DOHH2 (cell line): ENCODE measurements around the gene PTPRK.

Source experiments
- H3F3A ChIP-seq: fragments of 200-600 bp; sonication (generic), shearing (Covaris generic); 2 replicates; pipeline ENCODE4 v1.6.0; 2016; ENCODE audit warnings: antibody characterized with exemption, mild to moderate bottlenecking; ENCODE audit not compliant: control insufficient read depth, insufficient read depth
- H3K27ac ChIP-seq: fragments of 200-600 bp; sonication (generic); 2 replicates; pipeline ENCODE4 v1.5.1; 2014; ENCODE audit warnings: low read depth, mild to moderate bottlenecking, low read length, moderate library complexity
- H3K27me3 ChIP-seq: fragments of 200-600 bp; sonication (generic); 2 replicates; pipeline ENCODE4 v1.6.1; 2014; ENCODE audit warnings: mild to moderate bottlenecking, low read length, mixed read lengths; ENCODE audit not compliant: control insufficient read depth
- H3K36me3 ChIP-seq: fragments of 200-600 bp; sonication (generic); 2 replicates; pipeline ENCODE4 v1.6.1; 2014; ENCODE audit warnings: mild to moderate bottlenecking, low read length, moderate library complexity, mixed read lengths; ENCODE audit not compliant: control insufficient read depth
- H3K4me1 ChIP-seq: fragments of 200-600 bp; sonication (generic); 2 replicates; pipeline ENCODE4 v1.6.1; 2014; ENCODE audit warnings: mild to moderate bottlenecking, low read length, mixed read lengths; ENCODE audit not compliant: control insufficient read depth
- H3K4me2 ChIP-seq: fragments of 200-600 bp; sonication (generic); 2 replicates; pipeline ENCODE4 v1.6.0; 2014; ENCODE audit warnings: mild to moderate bottlenecking, low read length, moderate library complexity
- H3K4me3 ChIP-seq: fragments of 200-600 bp; sonication (generic); 2 replicates; pipeline ENCODE4 v1.5.1; 2014; ENCODE audit warnings: mild to moderate bottlenecking, low read length, mixed read lengths
- H3K79me2 ChIP-seq: fragments of 200-600 bp; sonication (generic); 2 replicates; pipeline ENCODE4 v1.6.1; 2014; ENCODE audit warnings: mild to moderate bottlenecking, low read length, mixed read lengths; ENCODE audit not compliant: control insufficient read depth
- H3K9me2 ChIP-seq: fragments of 200-600 bp; sonication (generic); replicated peaks from 2 replicates; pipeline ENCODE4 v1.6.1; 2014; ENCODE audit warnings: mild to moderate bottlenecking, low read length, mixed read lengths; ENCODE audit not compliant: control insufficient read depth
- H3K9me3 ChIP-seq: fragments of 200-600 bp; sonication (generic); 2 replicates; pipeline ENCODE4 v1.6.1; 2014; ENCODE audit warnings: antibody characterized with exemption, low read length, mixed read lengths; ENCODE audit not compliant: control insufficient read depth, insufficient read depth
- H4K20me1 ChIP-seq: fragments of 200-600 bp; sonication (generic); 2 replicates; pipeline ENCODE4 v1.6.0; 2014; ENCODE audit warnings: low read depth, mild to moderate bottlenecking, antibody characterized with exemption, low read length, moderate library complexity; ENCODE audit not compliant: control insufficient read depth, insufficient read depth
- EZH2phosphoT487 ChIP-seq: fragments of 200-600 bp; sonication (generic); IDR thresholded peaks from 2 replicates; pipeline ENCODE4 v1.6.1; 2017; ENCODE audit warnings: borderline replicate concordance, mild to moderate bottlenecking, antibody characterized with exemption, low read length, moderate library complexity, mixed read lengths
- TF ChIP-seq, protein P1 (sequence below): fragments of 200-600 bp; sonication (generic); IDR thresholded peaks from one replicate; pipeline ENCODE4 v1.5.1; 2014; ENCODE audit warnings: antibody characterized with exemption, mild to moderate bottlenecking, low read depth, low read length; ENCODE audit not compliant: poor library complexity, severe bottlenecking

The PTPRK gene

GRCh38 chr6:128499079-128499731 lies 21.2 kb downstream of the PTPRK start:
- no peaks in the 10 kb centered on the region for H3K9me3 ChIP-seq
- H3K4me3 ChIP-seq: no peak overlapping the region
- H3K9me2 ChIP-seq: no peaks in the 10 kb centered on the region
- H3K4me1 ChIP-seq: no peaks in the 10 kb centered on the region
- no peaks in the 10 kb centered on the region for H4K20me1 ChIP-seq
- no peaks in the 10 kb centered on the region for H3K79me2 ChIP-seq
- TF ChIP-seq EZH2phosphoT487: no peak
- H3K27ac ChIP-seq: no peak overlapping the region
- H3K4me2 ChIP-seq: no peak overlapping the region
- no peaks in the 10 kb centered on the region for H3K27me3 ChIP-seq
- H3K36me3 ChIP-seq: no peaks in the 10 kb centered on the region
- H3F3A ChIP-seq: no peaks in the 10 kb centered on the region

- Histone ChIP-seq H3K9me3 (no peaks in the 10 kb centered on the region), H3K9me2 (no peaks in the 10 kb centered on the region), H3K79me2 (no peaks in the 10 kb centered on the region), H3K4me2 (no peak overlapping the region), H3K36me3 (no peaks in the 10 kb centered on the region), H3K4me3 (no peak overlapping the region), H3K27me3 (no peaks in the 10 kb centered on the region), H4K20me1 (no peaks in the 10 kb centered on the region), H3F3A (no peaks in the 10 kb centered on the region), H3K27ac (no peak overlapping the region), H3K4me1 (no peaks in the 10 kb centered on the region)
- no peak for TF ChIP-seq EZH2phosphoT487
Observed at GRCh38 chr6:128498234-128498633, 22.2 kb downstream of the PTPRK start.

GRCh38 chr6:128495536-128496333 lies 24.7 kb downstream of the PTPRK start:
- Histone ChIP-seq H3K27ac (no peak overlapping the region), H3K9me3 (no peaks in the 10 kb centered on the region), H3K36me3 (no peaks in the 10 kb centered on the region), H3F3A (no peaks in the 10 kb centered on the region), H4K20me1 (no peaks in the 10 kb centered on the region), H3K9me2 (no peaks in the 10 kb centered on the region), H3K4me3 (no peak overlapping the region), H3K4me2 (no peak overlapping the region), H3K4me1 (no peaks in the 10 kb centered on the region), H3K27me3 (no peaks in the 10 kb centered on the region), H3K79me2 (no peaks in the 10 kb centered on the region)
- TF ChIP-seq, protein P1, sequence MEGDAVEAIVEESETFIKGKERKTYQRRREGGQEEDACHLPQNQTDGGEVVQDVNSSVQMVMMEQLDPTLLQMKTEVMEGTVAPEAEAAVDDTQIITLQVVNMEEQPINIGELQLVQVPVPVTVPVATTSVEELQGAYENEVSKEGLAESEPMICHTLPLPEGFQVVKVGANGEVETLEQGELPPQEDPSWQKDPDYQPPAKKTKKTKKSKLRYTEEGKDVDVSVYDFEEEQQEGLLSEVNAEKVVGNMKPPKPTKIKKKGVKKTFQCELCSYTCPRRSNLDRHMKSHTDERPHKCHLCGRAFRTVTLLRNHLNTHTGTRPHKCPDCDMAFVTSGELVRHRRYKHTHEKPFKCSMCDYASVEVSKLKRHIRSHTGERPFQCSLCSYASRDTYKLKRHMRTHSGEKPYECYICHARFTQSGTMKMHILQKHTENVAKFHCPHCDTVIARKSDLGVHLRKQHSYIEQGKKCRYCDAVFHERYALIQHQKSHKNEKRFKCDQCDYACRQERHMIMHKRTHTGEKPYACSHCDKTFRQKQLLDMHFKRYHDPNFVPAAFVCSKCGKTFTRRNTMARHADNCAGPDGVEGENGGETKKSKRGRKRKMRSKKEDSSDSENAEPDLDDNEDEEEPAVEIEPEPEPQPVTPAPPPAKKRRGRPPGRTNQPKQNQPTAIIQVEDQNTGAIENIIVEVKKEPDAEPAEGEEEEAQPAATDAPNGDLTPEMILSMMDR: no peak
- TF ChIP-seq EZH2phosphoT487: no peak

DNA sequence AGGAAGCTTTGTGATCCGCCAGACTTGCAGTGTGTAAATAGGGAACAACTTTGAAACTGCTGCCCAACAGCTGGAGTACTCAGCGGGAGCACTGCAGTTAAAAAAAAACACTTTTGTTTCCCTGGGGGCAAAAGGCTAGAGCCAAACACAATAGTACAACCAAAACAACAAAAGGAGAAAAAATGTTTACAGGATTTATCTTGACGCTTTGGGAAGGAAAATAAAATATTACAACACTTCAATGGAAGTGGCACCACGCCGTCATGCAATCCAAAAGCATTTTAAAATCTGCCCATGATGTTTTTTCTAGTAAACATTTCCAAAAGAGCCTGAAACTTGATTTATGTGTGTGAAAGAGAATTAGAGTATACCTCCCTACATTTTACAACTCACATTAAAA lies 26.0 kb downstream of the PTPRK start:
- H3K79me2 ChIP-seq: no peaks in the 10 kb centered on the region
- H3K27ac ChIP-seq: no peak overlapping the region
- TF ChIP-seq EZH2phosphoT487: no peak
- TF ChIP-seq, protein P1: no peak
- H3K4me3 ChIP-seq: no peak overlapping the region
- H4K20me1 ChIP-seq: no peaks in the 10 kb centered on the region
- no peaks in the 10 kb centered on the region for H3K4me1 ChIP-seq
- H3K36me3 ChIP-seq: no peaks in the 10 kb centered on the region
- no peaks in the 10 kb centered on the region for H3K9me3 ChIP-seq
- H3K4me2 ChIP-seq: no peak overlapping the region
- H3F3A ChIP-seq: no peaks in the 10 kb centered on the region
- no peaks in the 10 kb centered on the region for H3K27me3 ChIP-seq
- no peaks in the 10 kb centered on the region for H3K9me2 ChIP-seq
